HepG2 (cell line): ENCODE data around the gene RYR2. TPM values are rescaled to one million over a fixed set of nuclear protein-coding genes. Genes with fewer than 3 reads are reported as not detected.

ENCODE experiments used
- ATAC-seq: fragments of 200-7000 bp; cut with Tn5 transposase; 3 replicates; pipeline ENCODE4 v1.9.1; 2020; ENCODE audit warnings: mild to moderate bottlenecking, moderate library complexity
- BruUV-seq: library from RNA; stranded (reverse); fragments of 400-500 nt; replicated peaks from 2 replicates; lab custom pipeline; 2021; lab: Mats Ljungman, UMichigan
- CTCF ChIA-PET: fragments of 300-600 bp; formaldehyde crosslinking; extraction: SDS; loops from one replicate; lab custom pipeline; 2021; ENCODE audit warnings: low total read pairs, inconsistent platforms, low intra/inter-chr PET ratio; lab: Yijun Ruan, JAX
- POLR2A ChIA-PET: fragments of 350-600 bp; sonication (Branson Sonifier 250); formaldehyde crosslinking; loops from one replicate; lab custom pipeline; 2020; ENCODE audit warnings: antibody characterized with exemption, inconsistent platforms; lab: Yijun Ruan, JAX
- DNase-seq: peaks from one replicate; pipeline ENCODE4 v3.0.0-alpha.2; 2015; ENCODE audit warnings: low spot score
- FAIRE-seq: peaks from 3 replicates; lab custom pipeline; 2011; peaks lifted over from hg19 to GRCh38; lab: Jason Lieb, UNC
- H2AFZ ChIP-seq: one replicate; pipeline ENCODE4 v1.6.1; 2011; ENCODE audit warnings: low read length, inconsistent platforms
- H3K27ac ChIP-seq: fragments of 300-600 bp; 3 replicates; pipeline ENCODE4 v1.8.0; 2011; ENCODE audit warnings: mixed run types, mild to moderate bottlenecking, mixed read lengths, low read length, inconsistent platforms; ENCODE audit not compliant: insufficient read depth; ENCODE audit errors: extremely low read length
- H3K27me3 ChIP-seq, 2 experiments: fragments of 200-600 bp in 1 of 2; 2 replicates in 1 of 2; 3 replicates in 1 of 2; pipeline versions ENCODE4 v1.6.0 to v1.8.0; 2011; ENCODE audit warnings: low read length in 2 of 2, mild to moderate bottlenecking in 2 of 2, moderate library complexity in 2 of 2, inconsistent platforms in 1 of 2; ENCODE audit not compliant: insufficient read depth in 2 of 2, control insufficient read depth in 1 of 2
- H3K36me3 ChIP-seq, 2 experiments: fragments of 200-600 bp in 1 of 2; replicated peaks in 1 of 2; 2 replicates in 1 of 2; 3 replicates in 1 of 2; pipeline versions ENCODE4 v1.5.1 to v1.8.0; 2011; ENCODE audit warnings: low read length in 2 of 2, inconsistent platforms in 1 of 2; ENCODE audit not compliant: insufficient read depth in 2 of 2, control insufficient read depth in 1 of 2
- H3K4me1 ChIP-seq: 2 replicates; pipeline ENCODE4 v1.5.1; 2012; ENCODE audit warnings: low read length, inconsistent platforms; ENCODE audit not compliant: insufficient read depth
- H3K4me2 ChIP-seq: 2 replicates; pipeline ENCODE4 v1.6.0; 2011; ENCODE audit warnings: low read depth, low read length, inconsistent platforms
- H3K4me3 ChIP-seq, 3 experiments: fragments of 200-600 bp in 1 of 3; sonication (generic), shearing (Covaris generic) in 1 of 3; replicated peaks in 1 of 3; 2 replicates each; pipeline ENCODE4 v1.5.1; 2011 to 2016; ENCODE audit warnings: low read length in 3 of 3, inconsistent platforms in 2 of 3, low read depth in 2 of 3, mild to moderate bottlenecking in 2 of 3, control low read depth in 1 of 3, mixed read lengths in 1 of 3; ENCODE audit not compliant: insufficient read depth in 1 of 3
- H3K79me2 ChIP-seq: one replicate; pipeline ENCODE4 v1.6.1; 2011; ENCODE audit warnings: low read length, inconsistent platforms; ENCODE audit not compliant: insufficient read depth
- H3K9ac ChIP-seq: 2 replicates; pipeline ENCODE4 v1.6.0; 2011; ENCODE audit warnings: mild to moderate bottlenecking, low read depth, low read length, inconsistent platforms; ENCODE audit not compliant: insufficient read depth
- H3K9me3 ChIP-seq: 2 replicates; pipeline ENCODE4 v1.5.1; 2012; ENCODE audit warnings: mild to moderate bottlenecking, low read length
- H4K20me1 ChIP-seq: 2 replicates; pipeline ENCODE4 v1.6.0; 2011; ENCODE audit warnings: inconsistent platforms, mild to moderate bottlenecking, low read length, moderate library complexity; ENCODE audit not compliant: insufficient read depth
- CBX5 ChIP-seq: sonication (generic); formaldehyde crosslinking; IDR thresholded peaks from 2 replicates; pipeline ENCODE4 v1.4.0; 2020; ENCODE audit warnings: missing genetic modification reagents, borderline replicate concordance
- FOXC1 ChIP-seq: sonication (generic); formaldehyde crosslinking; IDR thresholded peaks from 2 replicates; pipeline ENCODE4 v1.8.0; 2022; ENCODE audit warnings: mild to moderate bottlenecking, missing genetic modification reagents, borderline replicate concordance
- HMG20A ChIP-seq: IDR thresholded peaks from 2 replicates; pipeline ENCODE4 v1.6.1; 2016; ENCODE audit warnings: borderline replicate concordance
- MAFG ChIP-seq: sonication (generic); formaldehyde crosslinking; IDR thresholded peaks from 2 replicates; pipeline ENCODE4 v1.5.1; 2020; ENCODE audit warnings: mild to moderate bottlenecking, missing genetic modification reagents
- MLLT10 ChIP-seq: sonication (generic); formaldehyde crosslinking; IDR thresholded peaks from 2 replicates; pipeline ENCODE4 v1.4.0; 2020; ENCODE audit warnings: missing genetic modification reagents
- SALL1 ChIP-seq: sonication (generic); formaldehyde crosslinking; IDR thresholded peaks from 2 replicates; pipeline ENCODE4 v1.8.0; 2022; ENCODE audit warnings: mild to moderate bottlenecking, missing genetic modification reagents
- SNRNP70 ChIP-seq: fragments of 200-400 bp; formaldehyde crosslinking; IDR thresholded peaks from 2 replicates; pipeline ENCODE4 v1.6.1; 2017; ENCODE audit warnings: mild to moderate bottlenecking, low read depth, low read length, moderate library complexity
- SYNCRIP ChIP-seq: fragments of 200-400 bp; formaldehyde crosslinking; IDR thresholded peaks from 2 replicates; pipeline ENCODE4 v1.6.1; 2018; ENCODE audit warnings: mild to moderate bottlenecking, low read depth, low read length; ENCODE audit not compliant: insufficient read depth
- TCF12 ChIP-seq, 2 experiments: fragments of 450-650 bp in 1 of 2; sonication (generic) in 1 of 2; formaldehyde crosslinking in 1 of 2; IDR thresholded peaks; 2 replicates each; pipeline versions ENCODE4 v1.6.1 to v1.8.0; 2017 to 2022; ENCODE audit warnings: antibody characterized with exemption in 1 of 2, mild to moderate bottlenecking in 1 of 2, missing genetic modification reagents in 1 of 2, moderate library complexity in 1 of 2
- TRIM22 ChIP-seq: fragments of 450-650 bp; IDR thresholded peaks from 2 replicates; pipeline ENCODE4 v1.6.1; 2017
- ZNF121 ChIP-seq: sonication (generic); formaldehyde crosslinking; IDR thresholded peaks from 2 replicates; pipeline ENCODE4 v1.5.0; 2020; ENCODE audit warnings: mild to moderate bottlenecking, missing genetic modification reagents
- ZNF549 ChIP-seq: sonication (generic); formaldehyde crosslinking; IDR thresholded peaks from 2 replicates; pipeline ENCODE4 v1.5.0; 2020; ENCODE audit warnings: missing genetic modification reagents
- ZNF563 ChIP-seq: sonication (generic); formaldehyde crosslinking; IDR thresholded peaks from 2 replicates; pipeline ENCODE4 v1.8.0; 2022; ENCODE audit warnings: mild to moderate bottlenecking, moderate library complexity, missing genetic modification reagents
- ZNF660 ChIP-seq: sonication (generic); formaldehyde crosslinking; IDR thresholded peaks from 2 replicates; pipeline ENCODE4 v1.5.1; 2020; ENCODE audit warnings: mild to moderate bottlenecking, low read depth, missing genetic modification reagents, borderline replicate concordance
- WGBS: methylation state at CpG from one replicate; pipeline ENCODE4 v1.1.6; 2017; ENCODE audit warnings: low lambda C conversion rate; 5-methylcytosine and 5-hydroxymethylcytosine counted together
- in situ Hi-C: cut with HindIII; loops from 2 replicates; pipeline ENCODE4 v1.10.0; 2017; ENCODE audit warnings: low pct_unique_long_range_greater_than_20kb; ENCODE audit not compliant: extremely low pct_ligation_motif_present
- intact Hi-C: fragments of 100-400 bp; cut with micrococcal nuclease; formaldehyde crosslinking; loops from one replicate; pipeline ENCODE4 v1.10.0; 2022; ENCODE audit not compliant: unreplicated experiment
- polyA plus RNA-seq, 8 experiments: library from polyadenylated mRNA; depleted of rRNA in 3 of 8; stranded (reverse) in 7 of 8; unstranded in 1 of 8; fragments of >200 nt; fragmentation: Illumina TruSeq in 4 of 8; extraction: Trizol in 4 of 8; gene quantifications; 2 replicates each; pipeline versions ENCODE4 v1.2.1 to v1.2.3, GENCODE V29; 2011 to 2016; ENCODE audit warnings: low read depth in 4 of 8, missing spikeins in 1 of 8, mixed read lengths in 1 of 8; ENCODE audit not compliant: insufficient read depth in 1 of 8
- total RNA-seq, 5 experiments: library from RNA; depleted of rRNA; stranded (reverse); fragments of >200 nt; fragmentation: Illumina TruSeq; extraction: Trizol; gene quantifications; 2 replicates each; pipeline ENCODE4 v1.2.3, GENCODE V29; 2016; ENCODE audit warnings: low read depth in 1 of 5

RYR2 gene
- total and polyA plus RNA-seq, 2 of the 13 experiments (the other 11 are each of a cell fraction or from before 2014, with no cell fraction given), result not detected

GRCh38 chr1:237640966-237641365 lies 599.0 kb downstream of the RYR2 start:
- Histone ChIP-seq H3K4me2 (no peak overlapping the region), H3K9ac (no peak overlapping the region), H3K27ac (no peak overlapping the region), H3K9me3 (no peaks in the 10 kb centered on the region), H3K27me3 (no peaks in the 10 kb centered on the region), H4K20me1 (no peaks in the 10 kb centered on the region), H3K79me2 (no peaks in the 10 kb centered on the region), H3K4me3 (no peak overlapping the region), H3K4me1 (no peaks in the 10 kb centered on the region), H2AFZ (no peak overlapping the region), H3K36me3 (no peaks in the 10 kb centered on the region)
- intact Hi-C loops (no loop called here), in situ Hi-C loops (no loop called here)
- no TSS peak for BruUV-seq
- DNase-seq (no peak), ATAC-seq (no peak), FAIRE-seq (no peak)
- POLR2A ChIA-PET, result no interaction called here
- 0% methylated on average over 2 of the region's 2 CpGs for WGBS
- CTCF ChIA-PET, result no interaction called here
- no peak for TF ChIP-seq ZNF563 (CRISPR knock-in tag)
- TF ChIP-seq HMG20A (CRISPR knock-in tag), result no peak
- no peak for TF ChIP-seq SYNCRIP
- TF ChIP-seq MLLT10 (CRISPR knock-in tag), result no peak
- no peak for TF ChIP-seq ZNF660 (CRISPR knock-in tag)
- no peak for TF ChIP-seq CBX5 (CRISPR knock-in tag)
- TF ChIP-seq ZNF121 (CRISPR knock-in tag), result no peak
- TF ChIP-seq TRIM22, result no peak
- TF ChIP-seq SNRNP70, result no peak
- no peak for TF ChIP-seq MAFG (CRISPR knock-in tag)
- no peak for TF ChIP-seq FOXC1
- no peak for TF ChIP-seq TCF12 (IDR thresholded peaks at IDR 0.05)
- no peak for TF ChIP-seq TCF12 (CRISPR knock-in tag; IDR thresholded peaks at IDR 0.05)
- no peak for TF ChIP-seq SALL1 (CRISPR knock-in tag)
- no peak for TF ChIP-seq ZNF549 (CRISPR knock-in tag)
